ENCODE measurements around the gene MKRN1.
A peak's percentile ranks its signal among the peaks of the same experiment; 100 is the strongest.

Gene MKRN1

GRCh38 chr7:140415361-140415760 lies 63.9 kb downstream of the MKRN1 start:
- no peak for ATAC-seq (replicated peaks)
- Mint-ChIP-seq H3K27ac (peak overlapping the region in 1 of 2 donors; percentile 23), H3K4me3 (no peak overlapping the region)

GRCh38 chr7:140404565-140405065 lies 74.7 kb downstream of the MKRN1 start:
- DNase-seq (no peak), ATAC-seq (replicated peaks) (no peak)
- Mint-ChIP-seq H3K4me1 (ENCODE audit: low read depth in 2 of 2) (peaks cover 13 to 16% of the 10 kb centered on the region in 2 donors), H3K27ac (peak overlapping the region; percentile 95 to 99), H3K4me3 (peak overlapping the region; percentile 93 to 97), H3K27me3 (no peaks in the 10 kb centered on the region), H3K9me3 (no peaks in the 10 kb centered on the region), H3K36me3 (ENCODE audit: insufficient read depth) (no peaks in the 10 kb centered on the region)

More at GRCh38 chr7:140415361-140415760, 63.9 kb downstream of the MKRN1 start:
- Mint-ChIP-seq H3K27me3 (no peaks in the 10 kb centered on the region), H3K36me3 (ENCODE audit: insufficient read depth) (peaks cover 19% of the 10 kb centered on the region), H3K9me3 (no peaks in the 10 kb centered on the region), H3K4me1 (ENCODE audit: low read depth in 2 of 2) (peaks cover 0 to 2% of the 10 kb centered on the region in 2 donors)
- DNase-seq: no peak

- DNase-seq (peak; percentile 26 to 31 (median 27)), ATAC-seq (replicated peaks) (peak; percentile 90)
- Mint-ChIP-seq H3K27ac (peak within 1 kb of the TSS; percentile 95 to 99), H3K4me3 (peak within 1 kb of the TSS; percentile 93 to 97), H3K4me1 (ENCODE audit: low read depth in 2 of 2) (peaks cover 13 to 16% of the 10 kb centered on the region in 2 donors), H3K9me3 (no peaks in the 10 kb centered on the region), H3K27me3 (no peaks in the 10 kb centered on the region), H3K36me3 (ENCODE audit: insufficient read depth) (no peaks in the 10 kb centered on the region)
Measured at GRCh38 chr7:140403878-140404564, 75.3 kb downstream of the MKRN1 start, which contains the start of gene RAB19. RAB19 (plus strand) TSS chr7:140404058; CDS start chr7:140407647, 3,589 bp downstream.

Data from effector memory CD8-positive, alpha-beta T cell (primary cell).